GM10266 (cell line): ENCODE results near the gene AFP.

ENCODE experiments used
- DNase-seq: peaks from one replicate; pipeline ENCODE4 v3.0.0; 2012; ENCODE audit errors: extremely low spot score
- CTCF ChIP-seq: IDR thresholded peaks from 2 replicates; pipeline ENCODE4 v1.5.1; 2012; ENCODE audit warnings: mild to moderate bottlenecking, low read depth; ENCODE audit not compliant: control insufficient read depth, insufficient read depth; ENCODE audit errors: missing control alignments

Gene AFP

DNA sequence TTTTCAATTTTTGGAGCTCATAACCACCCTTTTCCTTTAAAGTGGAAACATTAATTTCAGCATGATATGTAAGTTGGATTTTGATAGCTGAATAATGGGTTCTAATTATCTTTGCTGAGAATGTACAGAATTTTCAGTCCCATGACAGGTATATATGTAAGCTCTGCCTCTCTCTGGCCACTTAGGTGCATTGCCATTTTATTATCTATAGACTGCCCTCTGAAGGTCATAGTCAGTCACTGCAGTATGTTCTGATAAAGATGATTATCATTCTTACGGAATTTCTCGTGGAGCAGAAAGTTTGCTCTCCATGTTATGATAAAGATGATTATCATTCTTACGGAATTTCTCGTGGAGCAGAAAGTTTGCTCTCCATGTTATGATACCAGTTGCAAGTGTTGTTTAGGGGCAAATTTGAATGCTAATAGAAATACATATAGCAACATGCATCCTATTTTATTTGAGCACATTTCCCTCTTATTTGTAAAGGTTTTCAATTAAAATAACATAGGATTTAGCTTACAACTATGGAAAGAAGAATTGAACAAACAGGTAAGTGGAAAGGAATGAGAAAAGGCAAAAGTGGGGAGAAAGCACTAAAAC, 10.4 kb downstream of the AFP start:
- TF ChIP-seq CTCF = peak; percentile 83
- DNase-seq = peak; percentile 44

- no peak for TF ChIP-seq CTCF
- DNase-seq = no peak
Observed at GRCh38 chr4:73447671-73448070, 11.7 kb downstream of the AFP start.

- no peak for DNase-seq
- TF ChIP-seq CTCF = no peak
Observed at GRCh38 chr4:73448448-73449203, 12.6 kb downstream of the AFP start.

DNA sequence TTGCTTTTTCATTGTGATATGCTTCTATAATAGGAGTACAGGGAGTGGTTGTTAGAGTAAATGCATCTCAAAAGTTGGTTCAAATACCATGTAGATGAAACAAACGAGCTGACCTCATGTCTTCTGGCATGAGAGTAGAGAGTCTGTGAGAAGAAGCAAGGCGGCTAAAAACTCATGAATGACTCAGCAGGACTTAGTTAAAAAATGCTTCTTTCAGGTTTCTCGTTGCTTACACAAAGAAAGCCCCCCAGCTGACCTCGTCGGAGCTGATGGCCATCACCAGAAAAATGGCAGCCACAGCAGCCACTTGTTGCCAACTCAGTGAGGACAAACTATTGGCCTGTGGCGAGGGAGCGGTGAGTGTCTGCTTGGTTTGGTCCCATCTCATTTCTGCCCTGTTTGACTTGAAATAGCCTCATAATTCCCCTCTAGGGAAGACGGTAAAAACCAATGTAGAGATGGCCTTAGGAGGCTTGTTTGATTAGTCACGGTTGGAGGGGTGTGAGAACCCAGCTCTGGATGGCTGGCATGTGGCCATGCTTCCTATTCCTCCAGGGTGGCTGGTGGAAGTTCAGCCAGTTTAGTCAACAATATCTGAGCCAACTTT, 14.5 kb downstream of the AFP start:
- DNase-seq = no peak

DNA sequence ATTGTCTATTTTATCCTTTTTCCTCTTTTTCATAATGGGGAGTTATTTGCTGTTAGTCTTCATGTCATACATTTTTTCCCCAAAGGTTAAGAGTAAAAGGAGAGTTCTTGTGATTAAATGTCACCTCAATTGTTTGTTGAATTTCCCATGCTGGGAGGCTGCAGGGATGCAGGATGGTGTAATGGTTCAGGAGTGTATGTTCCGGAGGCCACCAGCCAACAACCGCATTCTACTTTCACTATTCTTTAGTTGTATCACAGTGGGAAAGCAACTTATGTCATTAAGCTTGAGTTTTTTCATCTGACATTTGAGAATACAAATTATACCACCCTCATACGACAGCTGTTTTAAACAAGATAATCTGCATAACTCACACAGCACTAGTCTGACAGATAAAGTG, 15.4 kb downstream of the AFP start:
- no peak for DNase-seq
- TF ChIP-seq CTCF = no peak

More for the DNA sequence above, 14.5 kb downstream of the AFP start:
- no peak for TF ChIP-seq CTCF

GRCh38 chr4:73451981-73452747, 16.1 kb downstream of the AFP start:
- no peak for DNase-seq
- no peak for TF ChIP-seq CTCF
